Dendritic cell treated with granulocyte-macrophage colony-stimulating factor and Interleukin-4, amounts not matched to agents 40 ng/mL and 50 ng/mL, for 4 days (primary cell): ENCODE measurements around the gene ERI3.
"Not testable (repeated sequence)": the region's sequence is repeated elsewhere in the genome, so short reads cannot be mapped to it uniquely, and the experiment has no call there.

ENCODE experiments used
- H3K27ac Mint-ChIP-seq: one replicate; pipeline ENCODE4 v1.8.0; 2022; ENCODE audit warnings: mild to moderate bottlenecking, mixed read lengths
- H3K27me3 Mint-ChIP-seq: one replicate; pipeline ENCODE4 v1.8.0; 2022; ENCODE audit warnings: mild to moderate bottlenecking, mixed read lengths
- H3K36me3 Mint-ChIP-seq: one replicate; pipeline ENCODE4 v1.8.0; 2022; ENCODE audit warnings: low read depth, mixed read lengths
- H3K4me1 Mint-ChIP-seq: one replicate; pipeline ENCODE4 v1.8.0; 2022; ENCODE audit warnings: low read depth, mixed read lengths
- H3K4me3 Mint-ChIP-seq: one replicate; pipeline ENCODE4 v1.8.0; 2022; ENCODE audit warnings: mild to moderate bottlenecking, moderate library complexity, mixed read lengths
- H3K9me3 Mint-ChIP-seq: one replicate; pipeline ENCODE4 v1.8.0; 2022; ENCODE audit warnings: mixed read lengths
- intact Hi-C: fragments of 100-400 bp; cut with micrococcal nuclease; formaldehyde crosslinking; loops from one replicate; pipeline ENCODE4 v1.15.0; 2022

The ERI3 gene

GRCh38 chr1:44208226-44208625 is 146.8 kb downstream of the ERI3 start:
- Mint-ChIP-seq H3K27me3 (no peaks in the 10 kb centered on the region), H3K4me1 (no peaks in the 10 kb centered on the region), H3K27ac (no peak overlapping the region), H3K4me3 (no peak overlapping the region), H3K36me3 (no peaks in the 10 kb centered on the region), H3K9me3 (no peaks in the 10 kb centered on the region)
- intact Hi-C loops: no loop called here

- H3K27ac Mint-ChIP-seq, H3K9me3 Mint-ChIP-seq, intact Hi-C loops, H3K36me3 Mint-ChIP-seq, H3K4me3 Mint-ChIP-seq, H3K4me1 Mint-ChIP-seq, H3K27me3 Mint-ChIP-seq: not testable (repeated sequence)
Measured at GRCh38 chr1:44206545-44206944, 148.5 kb downstream of the ERI3 start.

- Mint-ChIP-seq H3K9me3 (no peaks in the 10 kb centered on the region), H3K27ac (no peak overlapping the region), H3K4me1 (no peaks in the 10 kb centered on the region), H3K4me3 (no peak overlapping the region), H3K36me3 (no peaks in the 10 kb centered on the region), H3K27me3 (peaks cover 2% of the 10 kb centered on the region)
- intact Hi-C loops: no loop called here
Measured at GRCh38 chr1:44200336-44200735, 154.7 kb downstream of the ERI3 start.

- Mint-ChIP-seq H3K4me1 (no peaks in the 10 kb centered on the region), H3K27ac (no peak overlapping the region), H3K36me3 (no peaks in the 10 kb centered on the region), H3K9me3 (peaks cover 15% of the 10 kb centered on the region), H3K27me3 (no peaks in the 10 kb centered on the region), H3K4me3 (no peak overlapping the region)
- intact Hi-C loops: no loop called here
Measured at GRCh38 chr1:44174630-44175029, 180.4 kb downstream of the ERI3 start.
